ENCODE results near the gene C16orf78.
A peak's percentile ranks its signal among the peaks of the same experiment; 100 is the strongest.
"Not testable (repeated sequence)": the region's sequence is repeated elsewhere in the genome, so short reads cannot be mapped to it uniquely, and the experiment has no call there.

Gene C16orf78

GRCh38 chr16:49350265-49351095, 23.1 kb upstream of the C16orf78 start:
- DNase-seq: peak; percentile 70

GRCh38 chr16:49351096-49351487, 22.5 kb upstream of the C16orf78 start:
- DNase-seq: no peak

- DNase-seq: no peak
These were observed 20.7 kb upstream of the C16orf78 start for GRCh38 chr16:49352892-49353291.

- no peak for DNase-seq
These were observed 19.9 kb upstream of the C16orf78 start for GRCh38 chr16:49353680-49354079.

- DNase-seq: no peak
These were observed 19.5 kb upstream of the C16orf78 start for GRCh38 chr16:49354101-49354500.

GRCh38 chr16:49354991-49355390, 18.6 kb upstream of the C16orf78 start:
- no peak for DNase-seq

GRCh38 chr16:49355933-49356665, 17.5 kb upstream of the C16orf78 start:
- DNase-seq: no peak

- no peak for DNase-seq
These were observed 16.7 kb upstream of the C16orf78 start for GRCh38 chr16:49356728-49357488.

- DNase-seq: no peak
These were observed 14.0 kb upstream of the C16orf78 start for GRCh38 chr16:49359591-49359990.

- not testable (repeated sequence) for DNase-seq
These were observed 11.9 kb upstream of the C16orf78 start for GRCh38 chr16:49361731-49362130.

- DNase-seq: no peak
These were observed 11.4 kb upstream of the C16orf78 start for GRCh38 chr16:49362230-49362629.

GRCh38 chr16:49365711-49366509, 7.7 kb upstream of the C16orf78 start:
- no peak for DNase-seq

GRCh38 chr16:49366669-49367068, 6.9 kb upstream of the C16orf78 start:
- DNase-seq: no peak

GRCh38 chr16:49369651-49370611, 3.7 kb upstream of the C16orf78 start:
- no peak for DNase-seq

GRCh38 chr16:49376206-49376605, 2.6 kb downstream of the C16orf78 start:
- no peak for DNase-seq

GRCh38 chr16:49377196-49377755, 3.7 kb downstream of the C16orf78 start:
- DNase-seq: no peak

GRCh38 chr16:49378238-49378637, 4.6 kb downstream of the C16orf78 start:
- no peak for DNase-seq

- DNase-seq: no peak
These were observed 5.2 kb downstream of the C16orf78 start for GRCh38 chr16:49378816-49379215.

- DNase-seq: no peak
These were observed 9.3 kb downstream of the C16orf78 start for GRCh38 chr16:49382916-49383315.

GRCh38 chr16:49395021-49395420, 21.4 kb downstream of the C16orf78 start:
- no peak for DNase-seq

- DNase-seq: no peak
These were observed 22.7 kb downstream of the C16orf78 start for GRCh38 chr16:49396206-49396720.
